ENCODE results near the gene LRRC40. TPM values are rescaled to one million over a fixed set of nuclear protein-coding genes. Genes with fewer than 3 reads are reported as not detected.

The LRRC40 gene
- total and polyA plus RNA-seq, 9 of the 15 experiments (the other 6 are each of a cell fraction or from before 2014, with no cell fraction given), result 16.1 to 36.2 (median 30.9) TPM

DNA sequence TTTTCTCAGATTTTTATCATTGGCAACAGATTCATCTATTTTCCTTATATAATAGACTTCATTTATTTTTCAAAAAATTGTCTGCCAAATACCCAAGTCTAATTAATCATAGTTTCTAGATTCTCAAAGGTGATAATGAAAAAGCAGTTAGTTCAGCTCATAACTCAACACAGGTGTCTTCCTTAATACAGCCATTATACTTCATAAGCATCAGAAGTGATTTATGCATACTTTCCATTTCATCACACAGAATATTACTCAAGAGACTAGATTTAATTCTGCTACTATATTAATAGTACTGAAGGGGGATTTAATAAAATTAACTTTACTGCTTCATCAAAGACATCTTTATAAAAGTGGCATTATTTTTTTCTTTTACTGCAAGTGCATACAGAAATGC is 34.6 kb upstream of the LRRC40 start:
- peaks cover 99% of the 10 kb centered on the region for H3K36me3 ChIP-seq (ENCODE audit: control insufficient read depth, insufficient read depth, low read length)
- TF ChIP-seq BCL6 (CRISPR knock-in tag; IDR thresholded peaks at IDR 0.05) (no peak), SMARCA4 (IDR thresholded peaks at IDR 0.05) (no peak), HIVEP1 (CRISPR knock-in tag; IDR thresholded peaks at IDR 0.05) (no peak), ZNF436 (CRISPR knock-in tag; IDR thresholded peaks at IDR 0.05) (no peak), U2AF2 (optimal IDR thresholded peaks at IDR 0.05; ENCODE audit: low read depth, low read length) (no peak), NUFIP1 (IDR thresholded peaks at IDR 0.05; ENCODE audit: partially characterized antibody) (no peak), CAMTA2 (CRISPR knock-in tag; conservative IDR thresholded peaks at IDR 0.05) (no peak), MCM5 (IDR thresholded peaks at IDR 0.05; ENCODE audit: low read depth) (no peak)
- H3K9me1 ChIP-seq (ENCODE audit: control insufficient read depth, insufficient read depth, low read length), result no peaks in the 10 kb centered on the region
- in situ Hi-C loops (cut with MboI), result no loop called here
- no peaks in the 10 kb centered on the region for H4K20me1 ChIP-seq (replicated peaks; ENCODE audit: control insufficient read depth, insufficient read depth, low read length)
- no peaks in the 10 kb centered on the region for H3K4me1 ChIP-seq (replicated peaks in 1 of 2; ENCODE audit: control insufficient read depth in 2 of 2, insufficient read depth in 2 of 2, low read length in 2 of 2)
- no peak overlapping the region for H2AFZ ChIP-seq (ENCODE audit: low read depth, low read length)
- H3K9me3 ChIP-seq (replicated peaks; ENCODE audit: control insufficient read depth, insufficient read depth, low read depth, low read length), result no peaks in the 10 kb centered on the region
- no peak overlapping the region for H3K4me2 ChIP-seq (ENCODE audit: insufficient read depth, low read length)
- CTCF ChIA-PET (ENCODE audit: low intra/inter-chr PET ratio), result no interaction called here
- POLR2A ChIA-PET, result interaction anchor here (2.1 kb wide), 1 partner anchor 14 kb away, joined by 5 read pairs; no protein-coding TSS in a partner anchor
- no peaks in the 10 kb centered on the region for H3K27me3 ChIP-seq (ENCODE audit: control insufficient read depth in 2 of 2, insufficient read depth in 2 of 2, low read length in 2 of 2)
- DNase-seq (ENCODE audit: extremely low read depth in 1 of 4, low spot score in 3 of 4) (no peak), FAIRE-seq (no peak), ATAC-seq (no peak)
- H3K27ac ChIP-seq (ENCODE audit: extremely low read depth, low read depth, low read length), result no peak overlapping the region
- H3K9ac ChIP-seq (ENCODE audit: insufficient read depth in 1 of 2, low read depth in 2 of 2, low read length in 2 of 2), result no peak overlapping the region
- intact Hi-C loops (cut with micrococcal nuclease), result no loop called here
- H3K79me2 ChIP-seq (ENCODE audit: control insufficient read depth, insufficient read depth, low read length), result peaks cover 35% of the 10 kb centered on the region
- H3K4me3 ChIP-seq, result no peak overlapping the region
- no TSS peak for BruUV-seq (replicated peaks)

DNA sequence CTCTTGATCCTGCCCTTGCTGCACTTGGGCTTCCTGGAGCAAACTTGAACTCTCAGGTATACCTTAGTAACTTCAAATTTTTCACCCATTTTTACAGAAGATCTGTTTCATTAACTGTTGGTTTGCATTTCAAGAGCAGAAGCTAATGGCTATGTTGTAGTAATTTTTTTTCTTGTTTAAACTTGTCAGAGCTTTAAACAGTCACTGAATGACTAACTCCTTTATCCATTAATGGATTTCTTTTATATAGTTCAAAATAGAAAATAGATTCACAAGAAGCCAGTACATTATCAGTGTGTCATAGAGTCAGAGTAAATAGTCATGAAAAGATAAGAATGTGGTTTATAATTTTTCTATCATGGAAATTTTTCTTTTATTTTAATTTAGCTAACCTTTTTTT is 29.4 kb upstream of the LRRC40 start:
- no peak overlapping the region for H3K4me3 ChIP-seq
- ChIA-PET CTCF (ENCODE audit: low intra/inter-chr PET ratio) (no interaction called here), POLR2A (interaction anchor here (1.0 to 1.7 kb wide), 5 partner anchors 8 to 22 kb away, joined by 3 to 7 read pairs (median 4); partner anchors contain the start of gene SRSF11)
- H2AFZ ChIP-seq (ENCODE audit: low read depth, low read length), result no peak overlapping the region
- DNase-seq (ENCODE audit: extremely low read depth in 1 of 4, low spot score in 3 of 4) (no peak), FAIRE-seq (no peak), ATAC-seq (no peak)
- no peak overlapping the region for H3K4me2 ChIP-seq (ENCODE audit: insufficient read depth, low read length)
- no TSS peak for BruUV-seq (replicated peaks)
- H3K4me1 ChIP-seq (replicated peaks in 1 of 2; ENCODE audit: control insufficient read depth in 2 of 2, insufficient read depth in 2 of 2, low read length in 2 of 2), result no peaks in the 10 kb centered on the region
- H3K36me3 ChIP-seq (ENCODE audit: control insufficient read depth, insufficient read depth, low read length), result peaks cover 98% of the 10 kb centered on the region
- H4K20me1 ChIP-seq (replicated peaks; ENCODE audit: control insufficient read depth, insufficient read depth, low read length), result no peaks in the 10 kb centered on the region
- H3K9me3 ChIP-seq (replicated peaks; ENCODE audit: control insufficient read depth, insufficient read depth, low read depth, low read length), result no peaks in the 10 kb centered on the region
- H3K9me1 ChIP-seq (ENCODE audit: control insufficient read depth, insufficient read depth, low read length), result no peaks in the 10 kb centered on the region
- no peak overlapping the region for H3K27ac ChIP-seq (ENCODE audit: extremely low read depth, low read depth, low read length)
- no peaks in the 10 kb centered on the region for H3K27me3 ChIP-seq (ENCODE audit: control insufficient read depth in 2 of 2, insufficient read depth in 2 of 2, low read length in 2 of 2)
- peaks cover 41% of the 10 kb centered on the region for H3K79me2 ChIP-seq (ENCODE audit: control insufficient read depth, insufficient read depth, low read length)
- in situ Hi-C loops (cut with MboI) (no loop called here), intact Hi-C loops (cut with micrococcal nuclease) (no loop called here)
- H3K9ac ChIP-seq (ENCODE audit: insufficient read depth in 1 of 2, low read depth in 2 of 2, low read length in 2 of 2), result no peak overlapping the region
- no peak for TF ChIP-seq XRCC4 (IDR thresholded peaks at IDR 0.05; ENCODE audit: extremely low read depth, insufficient read depth, insufficient read length)
- no peak for TF ChIP-seq POLR2AphosphoS2 (IDR thresholded peaks at IDR 0.05; ENCODE audit: low read length)
- no peak for TF ChIP-seq CLOCK (CRISPR knock-in tag; IDR thresholded peaks at IDR 0.05; ENCODE audit: borderline replicate concordance)
- TF ChIP-seq, protein P1, sequence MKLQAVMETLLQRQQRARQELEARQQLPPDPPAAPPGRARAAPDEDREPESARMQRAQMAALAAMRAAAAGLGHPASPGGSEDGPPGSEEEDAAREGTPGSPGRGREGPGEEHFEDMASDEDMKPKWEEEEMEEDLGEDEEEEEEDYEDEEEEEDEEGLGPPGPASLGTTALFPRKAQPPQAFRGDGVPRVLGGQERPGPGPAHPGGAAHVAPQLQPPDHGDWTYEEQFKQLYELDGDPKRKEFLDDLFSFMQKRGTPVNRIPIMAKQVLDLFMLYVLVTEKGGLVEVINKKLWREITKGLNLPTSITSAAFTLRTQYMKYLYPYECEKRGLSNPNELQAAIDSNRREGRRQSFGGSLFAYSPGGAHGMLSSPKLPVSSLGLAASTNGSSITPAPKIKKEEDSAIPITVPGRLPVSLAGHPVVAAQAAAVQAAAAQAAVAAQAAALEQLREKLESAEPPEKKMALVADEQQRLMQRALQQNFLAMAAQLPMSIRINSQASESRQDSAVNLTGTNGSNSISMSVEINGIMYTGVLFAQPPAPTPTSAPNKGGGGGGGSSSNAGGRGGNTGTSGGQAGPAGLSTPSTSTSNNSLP (IDR thresholded peaks at IDR 0.05; ENCODE audit: borderline replicate concordance, low read depth, low read length), result no peak
